ENCODE measurements around the gene VSTM2A.
"Not testable (repeated sequence)": the region's sequence is repeated elsewhere in the genome, so short reads cannot be mapped to it uniquely, and the experiment has no call there.

Gene VSTM2A

GRCh38 chr7:54541669-54542625 lies at the start of gene VSTM2A:
TSS of gene VSTM2A (plus strand) at chr7:54542375. CDS start at chr7:54542731, 356 bp downstream.
- peaks cover 2% of the 10 kb centered on the region for H3K4me1 Mint-ChIP-seq (ENCODE audit: low read depth)
- H3K36me3 Mint-ChIP-seq = peaks cover 3% of the 10 kb centered on the region
- no peak within 1 kb of the TSS for H3K27ac Mint-ChIP-seq
- H3K9me3 Mint-ChIP-seq (ENCODE audit: low read depth) = no peaks in the 10 kb centered on the region
- H3K27me3 Mint-ChIP-seq = peaks cover 29% of the 10 kb centered on the region
- H3K4me3 Mint-ChIP-seq = no peak within 1 kb of the TSS

GRCh38 chr7:54504531-54504930 lies 37.6 kb upstream of the VSTM2A start:
- H3K4me1 Mint-ChIP-seq (ENCODE audit: low read depth); H3K4me3 Mint-ChIP-seq; H3K9me3 Mint-ChIP-seq (ENCODE audit: low read depth); H3K27ac Mint-ChIP-seq; H3K36me3 Mint-ChIP-seq; H3K27me3 Mint-ChIP-seq: not testable (repeated sequence)

- Mint-ChIP-seq H3K9me3 (ENCODE audit: low read depth) (peaks cover 5% of the 10 kb centered on the region), H3K27me3 (no peaks in the 10 kb centered on the region), H3K4me1 (ENCODE audit: low read depth) (no peaks in the 10 kb centered on the region), H3K27ac (no peak overlapping the region), H3K4me3 (no peak overlapping the region), H3K36me3 (no peaks in the 10 kb centered on the region)
Observed at GRCh38 chr7:54529568-54529967, 12.6 kb upstream of the VSTM2A start.

- H3K27ac Mint-ChIP-seq = no peak overlapping the region
- peaks cover 17% of the 10 kb centered on the region for H3K27me3 Mint-ChIP-seq
- H3K9me3 Mint-ChIP-seq (ENCODE audit: low read depth) = no peaks in the 10 kb centered on the region
- H3K4me1 Mint-ChIP-seq (ENCODE audit: low read depth) = peaks cover 2% of the 10 kb centered on the region
- H3K4me3 Mint-ChIP-seq = no peak overlapping the region
- H3K36me3 Mint-ChIP-seq = no peaks in the 10 kb centered on the region
Observed at GRCh38 chr7:54538122-54538521, 4.1 kb upstream of the VSTM2A start.

- H3K4me1 Mint-ChIP-seq (ENCODE audit: low read depth) = peaks cover 2% of the 10 kb centered on the region
- peaks cover 3% of the 10 kb centered on the region for H3K36me3 Mint-ChIP-seq
- no peaks in the 10 kb centered on the region for H3K9me3 Mint-ChIP-seq (ENCODE audit: low read depth)
- no peak overlapping the region for H3K27ac Mint-ChIP-seq
- H3K4me3 Mint-ChIP-seq = no peak overlapping the region
- H3K27me3 Mint-ChIP-seq = peaks cover 30% of the 10 kb centered on the region
Observed at GRCh38 chr7:54543051-54543488, 895 bp downstream of the VSTM2A start.

- H3K27me3 Mint-ChIP-seq = peaks cover 31% of the 10 kb centered on the region
- peaks cover 3% of the 10 kb centered on the region for H3K36me3 Mint-ChIP-seq
- H3K9me3 Mint-ChIP-seq (ENCODE audit: low read depth) = no peaks in the 10 kb centered on the region
- peaks cover 2% of the 10 kb centered on the region for H3K4me1 Mint-ChIP-seq (ENCODE audit: low read depth)
- no peak overlapping the region for H3K4me3 Mint-ChIP-seq
- H3K27ac Mint-ChIP-seq = no peak overlapping the region
Observed at GRCh38 chr7:54544149-54544526, 2.0 kb downstream of the VSTM2A start.

GRCh38 chr7:54544527-54545240 lies 2.5 kb downstream of the VSTM2A start:
- peaks cover 3% of the 10 kb centered on the region for H3K36me3 Mint-ChIP-seq
- no peak overlapping the region for H3K4me3 Mint-ChIP-seq
- H3K27ac Mint-ChIP-seq = no peak overlapping the region
- no peaks in the 10 kb centered on the region for H3K9me3 Mint-ChIP-seq (ENCODE audit: low read depth)
- peaks cover 30% of the 10 kb centered on the region for H3K27me3 Mint-ChIP-seq
- peaks cover 2% of the 10 kb centered on the region for H3K4me1 Mint-ChIP-seq (ENCODE audit: low read depth)

GRCh38 chr7:54545241-54545563 lies 3.0 kb downstream of the VSTM2A start:
- Mint-ChIP-seq H3K27ac (no peak overlapping the region), H3K4me1 (ENCODE audit: low read depth) (peaks cover 2% of the 10 kb centered on the region), H3K27me3 (peaks cover 29% of the 10 kb centered on the region), H3K36me3 (peaks cover 3% of the 10 kb centered on the region), H3K4me3 (no peak overlapping the region), H3K9me3 (ENCODE audit: low read depth) (no peaks in the 10 kb centered on the region)

- Mint-ChIP-seq H3K4me1 (ENCODE audit: low read depth) (peaks cover 2% of the 10 kb centered on the region), H3K27me3 (peaks cover 27% of the 10 kb centered on the region), H3K4me3 (no peak overlapping the region), H3K9me3 (ENCODE audit: low read depth) (no peaks in the 10 kb centered on the region), H3K27ac (no peak overlapping the region), H3K36me3 (peaks cover 3% of the 10 kb centered on the region)
Observed at GRCh38 chr7:54546081-54546985, 4.2 kb downstream of the VSTM2A start.

GRCh38 chr7:54546986-54547314 lies 4.8 kb downstream of the VSTM2A start:
- no peak overlapping the region for H3K4me3 Mint-ChIP-seq
- H3K27ac Mint-ChIP-seq = no peak overlapping the region
- no peaks in the 10 kb centered on the region for H3K9me3 Mint-ChIP-seq (ENCODE audit: low read depth)
- peaks cover 3% of the 10 kb centered on the region for H3K36me3 Mint-ChIP-seq
- H3K27me3 Mint-ChIP-seq = peaks cover 21% of the 10 kb centered on the region
- no peaks in the 10 kb centered on the region for H3K4me1 Mint-ChIP-seq (ENCODE audit: low read depth)

- no peak overlapping the region for H3K4me3 Mint-ChIP-seq
- no peak overlapping the region for H3K27ac Mint-ChIP-seq
- H3K9me3 Mint-ChIP-seq (ENCODE audit: low read depth) = peaks cover 6% of the 10 kb centered on the region
- H3K4me1 Mint-ChIP-seq (ENCODE audit: low read depth) = no peaks in the 10 kb centered on the region
- H3K27me3 Mint-ChIP-seq = peaks cover 3% of the 10 kb centered on the region
- no peaks in the 10 kb centered on the region for H3K36me3 Mint-ChIP-seq
Observed at GRCh38 chr7:54550471-54550870, 8.3 kb downstream of the VSTM2A start.

- H3K27ac Mint-ChIP-seq = no peak overlapping the region
- no peaks in the 10 kb centered on the region for H3K4me1 Mint-ChIP-seq (ENCODE audit: low read depth)
Observed at GRCh38 chr7:54556121-54556520, 13.9 kb downstream of the VSTM2A start.

GRCh38 chr7:54559401-54559800 lies 17.2 kb downstream of the VSTM2A start:
- H3K27ac Mint-ChIP-seq = no peak overlapping the region
- no peak overlapping the region for H3K4me3 Mint-ChIP-seq
- no peaks in the 10 kb centered on the region for H3K36me3 Mint-ChIP-seq
- H3K4me1 Mint-ChIP-seq (ENCODE audit: low read depth) = no peaks in the 10 kb centered on the region
- H3K27me3 Mint-ChIP-seq = no peaks in the 10 kb centered on the region
- H3K9me3 Mint-ChIP-seq (ENCODE audit: low read depth) = no peaks in the 10 kb centered on the region

More at GRCh38 chr7:54556121-54556520, 13.9 kb downstream of the VSTM2A start:
- H3K27me3 Mint-ChIP-seq = no peaks in the 10 kb centered on the region
- H3K36me3 Mint-ChIP-seq = no peaks in the 10 kb centered on the region
- H3K9me3 Mint-ChIP-seq (ENCODE audit: low read depth) = peaks cover 6% of the 10 kb centered on the region
- no peak overlapping the region for H3K4me3 Mint-ChIP-seq

GRCh38 chr7:54560198-54560597 lies 18.0 kb downstream of the VSTM2A start:
- Mint-ChIP-seq H3K4me1 (ENCODE audit: low read depth) (no peaks in the 10 kb centered on the region), H3K27me3 (no peaks in the 10 kb centered on the region), H3K9me3 (ENCODE audit: low read depth) (no peaks in the 10 kb centered on the region), H3K36me3 (no peaks in the 10 kb centered on the region), H3K4me3 (no peak overlapping the region), H3K27ac (no peak overlapping the region)

- Mint-ChIP-seq H3K27ac (no peak overlapping the region), H3K4me3 (no peak overlapping the region), H3K36me3 (no peaks in the 10 kb centered on the region), H3K9me3 (ENCODE audit: low read depth) (no peaks in the 10 kb centered on the region), H3K4me1 (ENCODE audit: low read depth) (no peaks in the 10 kb centered on the region), H3K27me3 (no peaks in the 10 kb centered on the region)
Observed at GRCh38 chr7:54560723-54561122, 18.5 kb downstream of the VSTM2A start.

Measured in activated naive CD8-positive, alpha-beta T cell (primary cell).